ENCODE data around the gene MACROD2. TPM values are rescaled to one million over a fixed set of nuclear protein-coding genes. Genes with fewer than 3 reads are reported as not detected.

The MACROD2 gene
- total RNA-seq, 4 donors from 2014 or later = 2.9 to 11.3 (median 8.0) TPM

DNA sequence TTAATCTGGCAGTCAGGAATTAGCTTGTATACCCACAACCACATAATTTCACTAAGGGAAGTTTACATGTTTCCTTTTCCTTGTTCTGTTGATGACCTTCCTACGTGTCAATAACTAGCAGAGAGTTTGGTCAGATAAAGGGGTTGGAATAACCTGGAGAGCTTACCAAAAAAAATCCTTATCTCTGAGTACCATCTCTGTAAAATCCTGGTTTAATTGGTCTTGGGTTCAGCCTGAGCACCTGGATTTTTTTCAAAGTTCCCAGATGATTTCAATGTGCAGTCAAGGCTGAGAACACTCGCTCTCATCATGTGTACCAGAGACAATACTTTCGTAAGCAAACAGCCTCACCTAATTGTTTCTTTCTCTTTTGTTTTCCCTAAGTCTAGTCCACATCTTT, 825.9 kb downstream of the MACROD2 start:
- TF ChIP-seq, protein P1, sequence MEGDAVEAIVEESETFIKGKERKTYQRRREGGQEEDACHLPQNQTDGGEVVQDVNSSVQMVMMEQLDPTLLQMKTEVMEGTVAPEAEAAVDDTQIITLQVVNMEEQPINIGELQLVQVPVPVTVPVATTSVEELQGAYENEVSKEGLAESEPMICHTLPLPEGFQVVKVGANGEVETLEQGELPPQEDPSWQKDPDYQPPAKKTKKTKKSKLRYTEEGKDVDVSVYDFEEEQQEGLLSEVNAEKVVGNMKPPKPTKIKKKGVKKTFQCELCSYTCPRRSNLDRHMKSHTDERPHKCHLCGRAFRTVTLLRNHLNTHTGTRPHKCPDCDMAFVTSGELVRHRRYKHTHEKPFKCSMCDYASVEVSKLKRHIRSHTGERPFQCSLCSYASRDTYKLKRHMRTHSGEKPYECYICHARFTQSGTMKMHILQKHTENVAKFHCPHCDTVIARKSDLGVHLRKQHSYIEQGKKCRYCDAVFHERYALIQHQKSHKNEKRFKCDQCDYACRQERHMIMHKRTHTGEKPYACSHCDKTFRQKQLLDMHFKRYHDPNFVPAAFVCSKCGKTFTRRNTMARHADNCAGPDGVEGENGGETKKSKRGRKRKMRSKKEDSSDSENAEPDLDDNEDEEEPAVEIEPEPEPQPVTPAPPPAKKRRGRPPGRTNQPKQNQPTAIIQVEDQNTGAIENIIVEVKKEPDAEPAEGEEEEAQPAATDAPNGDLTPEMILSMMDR (IDR thresholded peaks at IDR 0.05; ENCODE audit: low read depth) = no peak

DNA sequence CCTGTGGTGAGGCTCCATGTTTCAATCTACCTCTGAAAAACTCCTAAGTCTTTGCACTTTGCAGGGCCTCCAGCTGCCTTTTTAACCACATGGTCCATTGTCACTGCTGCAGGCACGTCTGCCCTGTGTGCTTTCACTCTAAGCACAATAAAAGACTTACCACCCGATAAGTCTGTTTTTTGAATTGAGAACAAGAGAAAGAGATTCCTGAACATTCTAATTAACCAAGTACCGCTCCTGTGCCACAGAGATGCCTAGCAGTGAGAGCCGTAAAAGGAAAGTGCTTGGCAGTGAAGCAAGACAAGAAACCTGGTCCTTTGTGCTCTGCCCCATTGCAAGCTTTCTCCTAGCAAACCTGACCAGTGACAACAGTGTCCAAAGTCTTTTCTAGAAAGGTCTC, 829.7 kb downstream of the MACROD2 start:
- TF ChIP-seq, protein P1 (IDR thresholded peaks at IDR 0.05; ENCODE audit: low read depth) = no peak

DNA sequence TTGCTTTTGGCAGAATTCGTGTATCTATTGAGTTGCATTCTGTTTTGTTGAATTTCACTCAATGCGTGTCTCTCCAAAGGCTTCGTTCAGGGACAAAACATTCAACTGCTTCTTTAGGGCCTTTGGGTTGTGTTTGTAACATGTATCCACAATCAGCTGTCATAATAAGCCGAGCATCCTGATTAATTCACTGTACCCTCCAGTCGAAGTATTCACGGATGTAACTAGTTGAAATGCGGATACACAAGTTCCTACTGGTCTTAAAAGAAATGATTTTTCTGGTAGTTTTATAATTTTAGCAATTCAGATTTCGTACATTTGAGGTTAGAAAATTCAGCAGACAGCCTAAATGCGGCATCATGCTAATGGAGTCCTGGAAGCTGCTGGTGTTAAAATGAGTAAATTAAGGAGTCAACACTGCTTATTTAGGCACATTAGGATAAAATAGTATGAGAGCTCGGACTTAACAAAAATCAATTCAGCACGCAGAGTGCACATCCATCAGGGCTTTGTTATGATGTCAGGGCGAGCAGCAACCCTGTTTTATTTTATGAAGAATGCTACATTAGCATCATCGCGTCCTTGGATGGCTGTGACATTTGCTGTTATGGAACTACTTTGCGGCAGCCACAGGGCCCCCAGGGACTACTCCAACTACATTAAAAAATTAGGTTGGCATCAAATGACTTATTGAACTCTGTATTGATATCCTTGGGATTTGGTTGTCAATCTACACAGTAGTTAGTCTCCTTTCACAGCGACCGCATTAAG, 831.4 kb downstream of the MACROD2 start:
- TF ChIP-seq, protein P1 (IDR thresholded peaks at IDR 0.05; ENCODE audit: low read depth) = no peak

DNA sequence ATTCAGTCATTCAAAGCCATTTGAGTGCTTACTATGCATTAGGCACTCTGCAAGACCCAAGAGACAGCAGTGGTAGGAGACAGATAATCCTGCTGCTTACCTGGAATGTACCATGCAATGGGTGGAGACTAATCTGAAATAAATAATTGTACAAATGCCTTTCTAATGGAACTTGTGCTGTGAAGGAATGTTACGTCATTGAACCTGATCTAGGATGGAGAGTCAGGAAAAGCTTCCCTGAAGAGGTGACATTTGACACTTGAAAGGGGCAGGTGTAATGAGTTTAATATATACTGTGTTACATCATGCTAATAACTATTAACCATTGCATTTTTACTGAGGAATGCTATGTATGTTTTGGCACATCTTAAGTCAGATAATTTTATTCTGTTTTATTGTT, 833.1 kb downstream of the MACROD2 start:
- TF ChIP-seq, protein P1 (IDR thresholded peaks at IDR 0.05; ENCODE audit: low read depth) = no peak

DNA sequence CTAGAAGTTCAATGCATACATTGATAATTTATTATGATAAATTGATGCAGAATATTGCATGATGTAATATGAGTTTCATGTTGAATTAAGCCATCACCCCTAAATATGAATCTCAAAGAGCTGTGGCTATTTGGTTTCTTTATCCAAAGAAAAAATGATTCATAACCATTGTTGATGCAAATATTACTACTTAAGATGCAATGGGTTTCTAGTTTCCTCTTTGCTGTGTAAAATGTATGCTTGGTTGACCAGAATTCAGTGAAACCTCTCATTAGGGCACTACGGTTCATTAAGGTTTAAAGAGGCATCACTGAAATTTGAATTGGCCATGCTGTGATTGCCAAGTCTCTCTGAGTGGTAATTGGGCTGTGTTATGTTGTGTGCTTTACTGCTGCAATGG, 834.6 kb downstream of the MACROD2 start:
- TF ChIP-seq, protein P1 (IDR thresholded peaks at IDR 0.05; ENCODE audit: low read depth) = no peak

DNA sequence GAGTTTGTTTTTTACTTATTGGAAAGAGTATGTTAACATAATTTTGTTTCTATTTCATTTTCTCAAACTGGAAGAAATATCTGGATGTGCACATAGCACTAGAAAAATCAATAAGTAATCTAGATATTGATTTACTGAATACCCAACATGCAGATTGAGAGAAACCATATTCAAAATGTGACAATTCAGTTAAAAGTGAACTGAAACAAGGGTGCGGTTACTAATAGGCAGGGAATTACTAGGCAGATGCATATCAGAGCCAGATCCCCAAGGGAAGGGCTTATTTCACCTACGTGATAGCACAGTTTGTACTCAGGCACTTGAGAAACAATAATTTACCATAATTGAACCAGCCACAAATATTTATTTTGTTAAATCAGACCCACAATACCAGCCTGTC, 835.1 kb downstream of the MACROD2 start:
- TF ChIP-seq, protein P1 (IDR thresholded peaks at IDR 0.05; ENCODE audit: low read depth) = no peak

DNA sequence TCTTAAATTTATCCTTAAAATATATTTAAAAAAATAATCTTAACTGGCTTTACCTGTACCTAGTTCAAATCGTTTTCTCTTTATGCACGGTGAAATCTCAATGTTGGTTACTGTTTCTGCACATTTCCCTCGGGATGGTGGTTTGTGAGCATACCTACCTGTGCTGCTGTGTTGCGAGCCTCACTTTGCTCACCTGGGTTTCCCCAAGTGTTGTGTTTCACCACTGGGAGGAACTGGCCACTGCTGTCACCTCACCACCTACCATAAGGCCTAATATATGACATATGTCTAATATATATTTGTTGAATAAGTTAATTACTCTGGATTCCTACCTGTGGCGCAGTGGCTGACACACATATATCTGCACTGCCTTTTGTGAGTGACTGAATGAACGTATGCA, 835.6 kb downstream of the MACROD2 start:
- TF ChIP-seq, protein P1 (IDR thresholded peaks at IDR 0.05; ENCODE audit: low read depth) = no peak

Data from subcutaneous adipose tissue (tissue), 4 donors.